HEK293 (cell line): ENCODE results near the gene ERBB4.

Experiments used
- CTCF ChIA-PET: fragments of 350-600 bp; formaldehyde crosslinking; extraction: SDS; loops from one replicate; lab custom pipeline; 2021; ENCODE audit warnings: antibody characterized with exemption; lab: Yijun Ruan, JAX
- POLR2A ChIA-PET: fragments of 300-600 bp; formaldehyde crosslinking; extraction: SDS; loops from one replicate; lab custom pipeline; 2020; ENCODE audit warnings: antibody characterized with exemption, inconsistent platforms; lab: Yijun Ruan, JAX
- H3K27ac ChIP-seq: fragments of 200-500 bp; sonication (Bioruptor generic); 2 replicates; pipeline ENCODE4 v1.5.1; 2014; ENCODE audit warnings: low read depth, low read length, control low read depth, inconsistent platforms; ENCODE audit errors: extremely low read depth
- H3K36me3 ChIP-seq, 2 experiments: fragments of 200-500 bp in 1 of 2; sonication (Bioruptor generic) in 1 of 2; 1 replicate in 1 of 2; 2 replicates in 1 of 2; pipeline ENCODE4 v1.5.1; 2014 to 2017; ENCODE audit warnings: inconsistent platforms in 2 of 2, low read length in 2 of 2; ENCODE audit not compliant: control insufficient read depth in 2 of 2, insufficient read depth in 1 of 2
- H3K4me1 ChIP-seq: fragments of 200-500 bp; sonication (Bioruptor generic); 2 replicates; pipeline ENCODE4 v1.5.1; 2014; ENCODE audit warnings: mild to moderate bottlenecking, low read length, inconsistent platforms; ENCODE audit not compliant: control insufficient read depth, insufficient read depth
- H3K4me3 ChIP-seq: 2 replicates; pipeline ENCODE4 v1.5.1; 2011; ENCODE audit warnings: low read depth, mild to moderate bottlenecking, control low read depth, low read length, moderate library complexity
- H3K9me3 ChIP-seq: fragments of 200-500 bp; sonication (Bioruptor generic); 2 replicates; pipeline ENCODE4 v1.5.1; 2014; ENCODE audit warnings: low read depth, low read length, inconsistent platforms; ENCODE audit not compliant: control insufficient read depth, insufficient read depth
- FEZF1 ChIP-seq: fragments of 450-650 bp; formaldehyde crosslinking; IDR thresholded peaks from 2 replicates; pipeline ENCODE4 v1.5.1; 2016; ENCODE audit warnings: missing biosample characterization, missing genetic modification characterization
- GLI2 ChIP-seq: fragments of 450-650 bp; formaldehyde crosslinking; IDR thresholded peaks from 2 replicates; pipeline ENCODE4; 2017; ENCODE audit warnings: missing biosample characterization, missing genetic modification characterization, low read depth, borderline replicate concordance
- OSR2 ChIP-seq: fragments of 450-650 bp; formaldehyde crosslinking; IDR thresholded peaks from 2 replicates; pipeline ENCODE4 v1.5.1; 2016; ENCODE audit warnings: missing biosample characterization, missing genetic modification characterization
- OVOL3 ChIP-seq: fragments of 450-650 bp; formaldehyde crosslinking; IDR thresholded peaks from 2 replicates; pipeline ENCODE4 v1.5.1; 2016; ENCODE audit warnings: missing biosample characterization, missing genetic modification characterization
- REPIN1 ChIP-seq: fragments of 450-650 bp; formaldehyde crosslinking; IDR thresholded peaks from 2 replicates; pipeline ENCODE4 v1.5.1; 2017; ENCODE audit warnings: missing biosample characterization, missing genetic modification characterization, low read depth
- TCF7L2 ChIP-seq: IDR thresholded peaks from 2 replicates; pipeline ENCODE4 v1.6.1; 2011; ENCODE audit warnings: low read depth, mild to moderate bottlenecking, inconsistent platforms, low read length, moderate library complexity, borderline replicate concordance
- WT1 ChIP-seq: fragments of 450-650 bp; formaldehyde crosslinking; IDR thresholded peaks from 2 replicates; pipeline ENCODE4 v1.5.1; 2016; ENCODE audit warnings: missing biosample characterization, missing genetic modification characterization
- ZBTB17 ChIP-seq: fragments of 450-650 bp; formaldehyde crosslinking; IDR thresholded peaks from 2 replicates; pipeline ENCODE4 v1.5.1; 2016; ENCODE audit warnings: missing biosample characterization, missing genetic modification characterization
- ZBTB21 ChIP-seq: fragments of 450-650 bp; formaldehyde crosslinking; IDR thresholded peaks from 2 replicates; pipeline ENCODE4 v1.5.1; 2017; ENCODE audit warnings: missing biosample characterization, missing genetic modification characterization
- ZNF335 ChIP-seq: fragments of 450-650 bp; formaldehyde crosslinking; conservative IDR thresholded peaks from 2 replicates; pipeline ENCODE4 v1.5.1; 2016; ENCODE audit warnings: missing biosample characterization, missing genetic modification characterization
- ZNF354C ChIP-seq: fragments of 450-650 bp; formaldehyde crosslinking; IDR thresholded peaks from 2 replicates; pipeline ENCODE4 v1.5.1; 2016; ENCODE audit warnings: missing biosample characterization, missing genetic modification characterization, low read depth, borderline replicate concordance
- ZNF561 ChIP-seq: fragments of 450-650 bp; IDR thresholded peaks from 2 replicates; pipeline ENCODE4 v1.5.1; 2018; ENCODE audit warnings: missing biosample characterization, missing genetic modification characterization, borderline replicate concordance
- ZNF747 ChIP-seq: fragments of 450-650 bp; formaldehyde crosslinking; IDR thresholded peaks from 2 replicates; pipeline ENCODE4 v1.5.1; 2016; ENCODE audit warnings: missing biosample characterization, missing genetic modification characterization
- ZNF76 ChIP-seq: fragments of 450-650 bp; formaldehyde crosslinking; IDR thresholded peaks from 2 replicates; pipeline ENCODE4; 2016; ENCODE audit warnings: low read depth, missing biosample characterization, missing genetic modification characterization, borderline replicate concordance
- ZNF843 ChIP-seq: fragments of 450-650 bp; formaldehyde crosslinking; IDR thresholded peaks from 2 replicates; pipeline ENCODE4 v1.5.1; 2016; ENCODE audit warnings: missing biosample characterization, missing genetic modification characterization
- ZSCAN16 ChIP-seq: fragments of 450-650 bp; formaldehyde crosslinking; IDR thresholded peaks from 2 replicates; pipeline ENCODE4 v1.5.1; 2016; ENCODE audit warnings: missing biosample characterization, missing genetic modification characterization
- ZXDB ChIP-seq: fragments of 450-650 bp; formaldehyde crosslinking; IDR thresholded peaks from 2 replicates; pipeline ENCODE4 v1.5.1; 2016; ENCODE audit warnings: missing biosample characterization, missing genetic modification characterization
- TF ChIP-seq, protein P1 (sequence below): fragments of 450-650 bp; IDR thresholded peaks from 2 replicates; pipeline ENCODE4 v1.5.1; 2018; ENCODE audit warnings: missing biosample characterization, mild to moderate bottlenecking, missing genetic modification characterization
- TF ChIP-seq, protein P2 (sequence below): fragments of 450-650 bp; formaldehyde crosslinking; IDR thresholded peaks from 2 replicates; pipeline ENCODE4 v1.5.1; 2017; ENCODE audit warnings: missing biosample characterization, missing genetic modification characterization
- TF ChIP-seq, protein P3 (sequence below): fragments of 450-650 bp; formaldehyde crosslinking; IDR thresholded peaks from 2 replicates; pipeline ENCODE4 v1.5.1; 2017; ENCODE audit warnings: missing biosample characterization, missing genetic modification characterization
- TF ChIP-seq, protein P4 (sequence below): fragments of 450-650 bp; formaldehyde crosslinking; IDR thresholded peaks from 2 replicates; pipeline ENCODE4 v1.5.1; 2016; ENCODE audit warnings: missing biosample characterization, missing genetic modification characterization

The ERBB4 gene

DNA sequence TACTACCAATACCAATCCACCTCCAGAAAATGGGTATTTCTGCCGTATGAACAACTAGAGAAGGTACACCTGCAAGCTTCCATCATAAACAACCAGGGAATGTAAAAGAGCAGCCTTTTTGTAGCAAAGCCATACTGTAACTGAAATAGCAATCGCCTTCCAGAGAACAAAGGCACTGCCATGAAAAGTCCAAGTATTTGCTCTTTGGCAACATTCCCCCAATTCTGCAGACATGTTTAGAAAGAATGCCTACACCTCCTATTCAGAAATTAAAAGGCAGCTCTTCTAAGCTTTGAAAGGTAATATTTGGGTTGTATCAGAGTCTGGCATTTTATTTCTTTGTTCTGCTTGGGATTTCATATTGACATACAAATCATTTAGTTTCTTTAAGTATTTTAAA lies 487.7 kb downstream of the ERBB4 start (continued):
- TF ChIP-seq ZNF76 (tag by site-specific recombination): no peak
- no peak for TF ChIP-seq ZNF747 (tag by site-specific recombination)
- no peak for TF ChIP-seq ZBTB21 (tag by site-specific recombination)

DNA sequence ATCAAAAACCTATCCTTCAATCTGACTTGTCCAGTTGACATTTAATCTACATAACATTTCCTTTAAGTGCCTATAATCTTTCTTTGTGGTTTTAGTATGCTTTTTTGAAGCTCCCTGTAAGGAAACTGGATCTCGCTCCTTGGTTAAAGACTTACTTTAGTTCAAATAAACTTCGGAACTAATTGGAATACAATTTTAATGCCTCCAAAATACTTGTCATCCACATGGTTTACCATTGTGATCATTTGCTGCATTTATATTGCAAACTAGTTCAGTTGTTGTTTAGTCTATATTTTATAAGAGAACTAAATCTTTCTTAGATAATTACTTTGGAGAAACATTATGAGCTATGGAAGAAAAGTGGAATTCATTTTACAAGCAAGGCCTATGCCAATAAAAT lies 496.0 kb downstream of the ERBB4 start:
- no peak overlapping the region for H3K27ac ChIP-seq
- H3K36me3 ChIP-seq: no peaks in the 10 kb centered on the region
- CTCF ChIA-PET: interaction anchor here (1.4 kb wide), 1 partner anchor 37 kb away, joined by 3 read pairs; no protein-coding TSS in a partner anchor
- no peaks in the 10 kb centered on the region for H3K9me3 ChIP-seq
- no peak overlapping the region for H3K4me3 ChIP-seq
- TF ChIP-seq OSR2 (tag by site-specific recombination) (peak; percentile 86), ZNF354C (tag by site-specific recombination) (no peak), ZNF843 (tag by site-specific recombination) (peak; percentile 88), OVOL3 (tag by site-specific recombination) (0 out of 2 replicates have a peak, but pooled peaks have one; percentile 39), ZSCAN16 (no peak), REPIN1 (no peak), TCF7L2 (peak; percentile 28; the same call in 1 of the 2 replicates), ZNF335 (tag by site-specific recombination) (no peak), WT1 (tag by site-specific recombination) (peak; percentile 17; the same call in 1 of the 2 replicates), FEZF1 (tag by site-specific recombination) (peak; percentile 78), ZNF561 (0 out of 2 replicates have a peak, but pooled peaks have one; percentile 19), GLI2 (peak; percentile 60; the same call in 1 of the 2 replicates), ZBTB17 (tag by site-specific recombination) (0 out of 2 replicates have a peak, but pooled peaks have one; percentile 18), ZXDB (tag by site-specific recombination) (peak; percentile 55)
- TF ChIP-seq, protein P1, sequence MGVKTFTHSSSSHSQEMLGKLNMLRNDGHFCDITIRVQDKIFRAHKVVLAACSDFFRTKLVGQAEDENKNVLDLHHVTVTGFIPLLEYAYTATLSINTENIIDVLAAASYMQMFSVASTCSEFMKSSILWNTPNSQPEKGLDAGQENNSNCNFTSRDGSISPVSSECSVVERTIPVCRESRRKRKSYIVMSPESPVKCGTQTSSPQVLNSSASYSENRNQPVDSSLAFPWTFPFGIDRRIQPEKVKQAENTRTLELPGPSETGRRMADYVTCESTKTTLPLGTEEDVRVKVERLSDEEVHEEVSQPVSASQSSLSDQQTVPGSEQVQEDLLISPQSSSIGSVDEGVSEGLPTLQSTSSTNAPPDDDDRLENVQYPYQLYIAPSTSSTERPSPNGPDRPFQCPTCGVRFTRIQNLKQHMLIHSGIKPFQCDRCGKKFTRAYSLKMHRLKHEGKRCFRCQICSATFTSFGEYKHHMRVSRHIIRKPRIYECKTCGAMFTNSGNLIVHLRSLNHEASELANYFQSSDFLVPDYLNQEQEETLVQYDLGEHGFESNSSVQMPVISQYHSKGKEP (tag by site-specific recombination): peak; percentile 86
- TF ChIP-seq, protein P2, sequence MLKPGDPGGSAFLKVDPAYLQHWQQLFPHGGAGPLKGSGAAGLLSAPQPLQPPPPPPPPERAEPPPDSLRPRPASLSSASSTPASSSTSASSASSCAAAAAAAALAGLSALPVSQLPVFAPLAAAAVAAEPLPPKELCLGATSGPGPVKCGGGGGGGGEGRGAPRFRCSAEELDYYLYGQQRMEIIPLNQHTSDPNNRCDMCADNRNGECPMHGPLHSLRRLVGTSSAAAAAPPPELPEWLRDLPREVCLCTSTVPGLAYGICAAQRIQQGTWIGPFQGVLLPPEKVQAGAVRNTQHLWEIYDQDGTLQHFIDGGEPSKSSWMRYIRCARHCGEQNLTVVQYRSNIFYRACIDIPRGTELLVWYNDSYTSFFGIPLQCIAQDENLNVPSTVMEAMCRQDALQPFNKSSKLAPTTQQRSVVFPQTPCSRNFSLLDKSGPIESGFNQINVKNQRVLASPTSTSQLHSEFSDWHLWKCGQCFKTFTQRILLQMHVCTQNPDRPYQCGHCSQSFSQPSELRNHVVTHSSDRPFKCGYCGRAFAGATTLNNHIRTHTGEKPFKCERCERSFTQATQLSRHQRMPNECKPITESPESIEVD (tag by site-specific recombination): peak; percentile 91
- TF ChIP-seq, protein P3, sequence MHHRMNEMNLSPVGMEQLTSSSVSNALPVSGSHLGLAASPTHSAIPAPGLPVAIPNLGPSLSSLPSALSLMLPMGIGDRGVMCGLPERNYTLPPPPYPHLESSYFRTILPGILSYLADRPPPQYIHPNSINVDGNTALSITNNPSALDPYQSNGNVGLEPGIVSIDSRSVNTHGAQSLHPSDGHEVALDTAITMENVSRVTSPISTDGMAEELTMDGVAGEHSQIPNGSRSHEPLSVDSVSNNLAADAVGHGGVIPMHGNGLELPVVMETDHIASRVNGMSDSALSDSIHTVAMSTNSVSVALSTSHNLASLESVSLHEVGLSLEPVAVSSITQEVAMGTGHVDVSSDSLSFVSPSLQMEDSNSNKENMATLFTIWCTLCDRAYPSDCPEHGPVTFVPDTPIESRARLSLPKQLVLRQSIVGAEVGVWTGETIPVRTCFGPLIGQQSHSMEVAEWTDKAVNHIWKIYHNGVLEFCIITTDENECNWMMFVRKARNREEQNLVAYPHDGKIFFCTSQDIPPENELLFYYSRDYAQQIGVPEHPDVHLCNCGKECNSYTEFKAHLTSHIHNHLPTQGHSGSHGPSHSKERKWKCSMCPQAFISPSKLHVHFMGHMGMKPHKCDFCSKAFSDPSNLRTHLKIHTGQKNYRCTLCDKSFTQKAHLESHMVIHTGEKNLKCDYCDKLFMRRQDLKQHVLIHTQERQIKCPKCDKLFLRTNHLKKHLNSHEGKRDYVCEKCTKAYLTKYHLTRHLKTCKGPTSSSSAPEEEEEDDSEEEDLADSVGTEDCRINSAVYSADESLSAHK (tag by site-specific recombination): peak; percentile 30; the same call in 1 of the 2 replicates
- TF ChIP-seq, protein P4, sequence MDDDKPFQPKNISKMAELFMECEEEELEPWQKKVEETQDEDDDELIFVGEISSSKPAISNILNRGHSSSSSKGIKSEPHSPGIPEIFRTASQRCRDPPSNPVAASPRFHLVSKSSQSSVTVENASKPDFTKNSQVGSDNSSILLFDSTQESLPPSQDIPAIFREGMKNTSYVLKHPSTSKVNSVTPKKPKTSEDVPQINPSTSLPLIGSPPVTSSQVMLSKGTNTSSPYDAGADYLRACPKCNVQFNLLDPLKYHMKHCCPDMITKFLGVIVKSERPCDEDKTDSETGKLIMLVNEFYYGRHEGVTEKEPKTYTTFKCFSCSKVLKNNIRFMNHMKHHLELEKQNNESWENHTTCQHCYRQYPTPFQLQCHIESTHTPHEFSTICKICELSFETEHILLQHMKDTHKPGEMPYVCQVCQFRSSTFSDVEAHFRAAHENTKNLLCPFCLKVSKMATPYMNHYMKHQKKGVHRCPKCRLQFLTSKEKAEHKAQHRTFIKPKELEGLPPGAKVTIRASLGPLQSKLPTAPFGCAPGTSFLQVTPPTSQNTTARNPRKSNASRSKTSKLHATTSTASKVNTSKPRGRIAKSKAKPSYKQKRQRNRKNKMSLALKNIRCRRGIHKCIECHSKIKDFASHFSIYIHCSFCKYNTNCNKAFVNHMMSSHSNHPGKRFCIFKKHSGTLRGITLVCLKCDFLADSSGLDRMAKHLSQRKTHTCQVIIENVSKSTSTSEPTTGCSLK: no peak
- peaks cover 25% of the 10 kb centered on the region for H3K4me1 ChIP-seq
- POLR2A ChIA-PET: no interaction called here
